AG04449 (cell line): ENCODE data around the gene DDAH2.

Experiments used
- CTCF ChIA-PET: fragments of 350-600 bp; formaldehyde crosslinking; extraction: SDS; loops from one replicate; lab custom pipeline; 2021; ENCODE audit warnings: antibody characterized with exemption; lab: Yijun Ruan, JAX
- POLR2A ChIA-PET: fragments of 400-600, 350-600 bp; formaldehyde crosslinking; extraction: SDS; loops from one replicate; lab custom pipeline; 2020; ENCODE audit warnings: antibody characterized with exemption, inconsistent platforms; lab: Yijun Ruan, JAX
- DNase-seq: peaks from one replicate; pipeline ENCODE4 v3.0.0-alpha.2; 2010; ENCODE audit warnings: low read depth, low spot score
- H3K4me3 ChIP-seq: 2 replicates; pipeline ENCODE4 v1.5.1; 2011; ENCODE audit warnings: low read depth, mild to moderate bottlenecking, control low read depth, low read length
- TF ChIP-seq, protein P1 (sequence below): IDR thresholded peaks from one replicate; pipeline ENCODE4 v1.5.1; 2011; ENCODE audit warnings: mild to moderate bottlenecking, moderate library complexity, low read length, control low read depth, inconsistent platforms; ENCODE audit not compliant: insufficient read depth; ENCODE audit errors: missing control alignments

DDAH2 gene

DNA sequence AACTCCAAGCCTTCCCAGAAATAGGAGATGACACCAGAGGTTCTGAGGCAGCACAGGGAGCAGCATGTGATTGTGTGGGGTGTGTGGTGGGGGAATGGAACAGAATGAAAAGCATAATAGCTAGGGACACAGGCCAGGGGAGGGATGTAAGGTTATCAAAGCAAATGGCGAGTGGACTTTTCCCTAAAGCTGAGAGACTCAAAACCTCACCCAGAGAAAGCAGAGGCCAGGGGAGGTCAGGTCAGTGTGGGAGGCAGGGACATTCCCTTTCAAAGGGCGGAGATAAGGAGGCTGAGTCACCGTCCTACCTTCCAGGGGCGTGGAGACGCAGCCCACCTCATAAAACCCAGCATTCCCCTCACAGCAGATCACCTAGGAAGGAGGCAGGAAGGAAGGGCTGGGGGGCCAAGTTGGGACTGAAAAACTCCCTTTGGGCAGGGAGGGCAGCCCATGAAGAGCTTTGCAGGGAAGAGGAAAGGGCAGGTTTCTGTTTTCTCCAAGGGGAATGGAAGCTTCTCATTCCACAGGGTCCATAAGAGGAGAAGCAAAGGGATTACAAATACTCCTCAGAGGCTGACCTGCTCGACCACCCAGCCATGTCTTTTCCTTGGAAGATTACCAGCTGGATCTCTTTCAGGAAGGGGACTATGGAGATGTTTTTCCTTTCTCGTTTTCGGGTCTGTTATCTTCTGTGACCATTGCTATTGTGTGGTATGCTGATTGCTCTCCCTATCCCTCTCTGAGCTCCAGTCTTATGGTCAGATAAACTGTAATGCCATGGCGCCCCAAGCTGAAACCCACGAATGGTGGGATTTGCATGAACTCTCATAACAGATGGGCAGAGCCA lies 38.6 kb downstream of the DDAH2 start:
- ChIA-PET CTCF (interaction anchor here (0.8 to 4.4 kb wide), 10 partner anchors 8 to 182 kb away, joined by 3 to 29 read pairs (median 5); partner anchors contain the start of genes ABHD16A, C6orf47, HSPA1B and LY6G5C), POLR2A (interaction anchor here (1.1 kb wide), 1 partner anchor 12 kb away, joined by 3 read pairs; the partner anchor contains the start of gene ABHD16A)
- no peak for DNase-seq
- no peak overlapping the region for H3K4me3 ChIP-seq
- TF ChIP-seq, protein P1, sequence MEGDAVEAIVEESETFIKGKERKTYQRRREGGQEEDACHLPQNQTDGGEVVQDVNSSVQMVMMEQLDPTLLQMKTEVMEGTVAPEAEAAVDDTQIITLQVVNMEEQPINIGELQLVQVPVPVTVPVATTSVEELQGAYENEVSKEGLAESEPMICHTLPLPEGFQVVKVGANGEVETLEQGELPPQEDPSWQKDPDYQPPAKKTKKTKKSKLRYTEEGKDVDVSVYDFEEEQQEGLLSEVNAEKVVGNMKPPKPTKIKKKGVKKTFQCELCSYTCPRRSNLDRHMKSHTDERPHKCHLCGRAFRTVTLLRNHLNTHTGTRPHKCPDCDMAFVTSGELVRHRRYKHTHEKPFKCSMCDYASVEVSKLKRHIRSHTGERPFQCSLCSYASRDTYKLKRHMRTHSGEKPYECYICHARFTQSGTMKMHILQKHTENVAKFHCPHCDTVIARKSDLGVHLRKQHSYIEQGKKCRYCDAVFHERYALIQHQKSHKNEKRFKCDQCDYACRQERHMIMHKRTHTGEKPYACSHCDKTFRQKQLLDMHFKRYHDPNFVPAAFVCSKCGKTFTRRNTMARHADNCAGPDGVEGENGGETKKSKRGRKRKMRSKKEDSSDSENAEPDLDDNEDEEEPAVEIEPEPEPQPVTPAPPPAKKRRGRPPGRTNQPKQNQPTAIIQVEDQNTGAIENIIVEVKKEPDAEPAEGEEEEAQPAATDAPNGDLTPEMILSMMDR, result no peak

DNA sequence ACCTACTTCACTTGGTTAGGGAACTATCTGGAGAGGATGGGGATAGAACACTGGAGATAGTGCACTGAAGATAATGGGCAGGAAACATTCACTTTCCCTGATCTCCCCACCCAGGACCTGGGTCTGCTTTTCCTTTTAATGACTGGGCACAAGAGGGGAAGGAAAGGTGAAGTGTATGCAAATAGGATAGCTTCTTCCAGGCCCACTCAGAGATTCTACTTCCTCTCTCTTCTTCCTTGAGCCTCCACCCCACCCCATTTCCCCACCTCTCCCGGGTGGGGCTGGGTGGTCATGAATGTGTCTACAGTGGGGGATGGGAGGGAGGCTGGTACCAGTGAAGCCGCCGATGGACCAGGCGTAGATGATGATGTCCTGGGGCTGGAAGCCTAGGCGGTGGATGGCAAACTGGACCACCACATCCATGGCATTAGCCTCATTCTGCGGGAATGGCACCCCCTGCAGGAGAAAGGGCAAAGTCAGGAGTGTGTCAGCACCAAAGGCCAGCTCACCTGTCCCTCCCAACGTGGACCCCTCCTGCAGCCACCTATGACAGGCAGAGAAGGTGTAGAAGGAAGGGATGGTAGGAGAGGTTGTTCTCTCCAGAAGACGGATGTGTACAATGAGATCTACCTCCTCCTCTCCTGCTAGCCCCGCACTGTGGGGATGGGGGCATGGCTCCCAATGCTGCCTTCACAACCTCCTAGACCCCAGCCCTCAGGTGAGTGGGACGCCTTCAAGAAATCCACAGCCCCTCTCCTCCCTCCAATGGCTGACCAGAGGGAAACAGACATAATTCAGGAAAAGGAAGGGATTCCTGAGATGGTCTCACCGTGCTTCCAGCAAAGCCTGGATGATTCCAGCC lies 39.6 kb downstream of the DDAH2 start:
- CTCF ChIA-PET, result interaction anchor here (0.9 to 4.4 kb wide), 8 partner anchors 9 to 183 kb away, joined by 3 to 29 read pairs (median 5); partner anchors contain the start of genes ABHD16A, C6orf47, HSPA1B and LY6G5C
- H3K4me3 ChIP-seq, result no peak overlapping the region
- TF ChIP-seq, protein P1, result peak; percentile 48
- DNase-seq, result no peak
- POLR2A ChIA-PET, result no interaction called here

DNA sequence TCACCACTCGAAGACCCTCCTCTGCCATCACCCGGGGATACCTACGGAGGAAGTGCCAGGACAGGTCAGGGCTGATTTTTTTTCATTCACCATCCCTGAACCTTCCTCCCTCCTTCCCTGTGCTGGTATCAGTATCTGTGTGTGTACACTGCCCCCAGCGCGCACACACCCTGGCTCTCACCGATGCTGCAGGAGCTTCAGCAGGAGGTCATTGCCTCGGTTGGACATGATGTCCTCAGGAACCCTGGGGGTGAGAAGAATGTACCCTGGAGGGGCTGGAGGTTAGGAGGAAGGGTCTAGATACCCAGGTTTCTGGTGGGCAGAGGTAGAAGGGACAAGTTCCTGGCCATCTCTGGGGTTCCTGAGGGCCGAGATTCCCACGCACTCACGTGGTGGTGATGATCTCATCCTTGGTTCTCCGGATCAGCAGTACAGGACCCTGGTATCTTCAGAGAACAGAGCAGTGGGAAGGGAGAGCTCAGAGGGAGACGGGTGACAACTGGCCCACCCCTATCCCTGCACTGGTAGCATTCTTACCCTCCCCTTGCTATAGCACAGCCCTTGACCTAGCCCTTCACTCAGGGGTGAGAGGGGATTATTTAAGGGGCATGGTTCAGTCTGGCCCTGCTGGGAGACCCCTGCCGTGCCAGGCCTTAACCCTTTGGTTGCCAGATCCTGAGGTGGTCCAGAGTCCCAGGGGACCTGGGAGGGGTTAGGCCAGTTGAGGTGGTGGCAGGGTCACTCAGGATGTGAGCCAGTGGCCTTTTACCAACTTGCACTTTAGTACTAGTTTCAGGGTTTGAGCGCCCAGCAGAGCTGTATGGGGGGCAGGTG lies 41.0 kb downstream of the DDAH2 start:
- TF ChIP-seq, protein P1, result no peak
- DNase-seq, result no peak
- ChIA-PET CTCF (interaction anchor here (1.0 to 1.6 kb wide), 3 partner anchors 8 to 18 kb away, joined by 3 to 4 read pairs (median 4); partner anchors contain the start of gene LY6G5B), POLR2A (interaction anchor here (1.2 kb wide), 1 partner anchor 139 kb away, joined by 5 read pairs; the partner anchor contains the start of gene HSPA1B)
- no peak overlapping the region for H3K4me3 ChIP-seq

DNA sequence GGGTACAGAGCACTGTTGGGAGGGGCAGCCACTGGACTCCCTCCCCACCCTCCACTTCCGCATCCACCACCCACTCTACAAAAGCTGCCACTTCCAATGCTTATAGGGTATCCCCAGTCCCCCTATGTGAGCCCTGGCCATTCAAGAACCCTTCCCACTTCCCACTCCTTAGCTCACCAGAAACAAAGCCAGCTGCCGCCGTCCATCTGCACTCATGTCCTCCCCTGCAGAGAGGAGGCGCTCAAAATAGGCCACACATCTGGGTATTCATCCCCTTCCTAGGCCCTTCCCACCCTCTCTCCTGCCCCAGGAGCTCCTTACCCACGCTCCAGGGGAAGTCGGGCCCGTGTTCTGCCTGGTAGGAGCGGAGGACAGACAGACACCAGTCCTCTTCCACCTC lies 41.8 kb downstream of the DDAH2 start:
- POLR2A ChIA-PET, result interaction anchor here (1.2 kb wide), 1 partner anchor 140 kb away, joined by 5 read pairs; the partner anchor contains the start of gene HSPA1B
- H3K4me3 ChIP-seq, result no peak overlapping the region
- CTCF ChIA-PET, result interaction anchor here (0.8 to 1.6 kb wide), 4 partner anchors 9 to 142 kb away, joined by 3 to 4 read pairs (median 4); partner anchors contain the start of gene LY6G5B
- TF ChIP-seq, protein P1, result no peak
- DNase-seq, result no peak

DNA sequence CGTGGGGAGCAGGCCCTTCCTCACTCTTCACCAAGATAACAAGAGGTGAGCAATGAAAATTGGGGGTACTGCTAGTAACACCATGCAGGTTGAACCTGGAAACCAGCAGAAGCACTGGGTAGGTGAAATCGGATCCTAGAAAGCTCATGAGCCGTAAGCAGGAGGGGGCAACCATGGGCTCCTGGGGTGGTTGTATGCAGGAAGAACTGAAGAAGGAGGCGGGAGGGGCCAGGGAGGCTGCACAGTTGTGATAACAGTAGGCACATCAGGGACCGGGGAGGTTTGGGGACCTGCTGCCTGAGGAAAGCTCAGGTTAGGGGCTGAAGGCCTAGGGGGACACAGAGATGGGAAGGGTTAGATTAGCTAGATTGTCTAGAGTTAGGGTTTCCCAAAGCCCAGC lies 42.6 kb downstream of the DDAH2 start:
- H3K4me3 ChIP-seq, result no peak overlapping the region
- ChIA-PET CTCF (interaction anchor here (0.8 to 1.6 kb wide), 3 partner anchors 83 to 266 kb away, joined by 3 read pairs; no protein-coding TSS in a partner anchor), POLR2A (no interaction called here)
- DNase-seq, result no peak
- TF ChIP-seq, protein P1, result no peak
